ENCODE results near the gene PTPRH.
"Not testable (repeated sequence)": the region's sequence is repeated elsewhere in the genome, so short reads cannot be mapped to it uniquely, and the experiment has no call there.

Gene PTPRH

GRCh38 chr19:55226273-55226672 lies 17.0 kb upstream of the PTPRH start:
- DNase-seq = no peak

- no peak for DNase-seq
Observed at GRCh38 chr19:55225415-55225958, 16.2 kb upstream of the PTPRH start.

GRCh38 chr19:55224679-55225414 lies 15.5 kb upstream of the PTPRH start:
- not testable (repeated sequence) for DNase-seq

GRCh38 chr19:55224038-55224665 lies 14.9 kb upstream of the PTPRH start:
- DNase-seq = no peak

- no peak for DNase-seq
Observed at GRCh38 chr19:55223291-55224037, 14.2 kb upstream of the PTPRH start.

- no peak for DNase-seq
Observed at GRCh38 chr19:55220525-55220924, 11.2 kb upstream of the PTPRH start.

GRCh38 chr19:55216461-55217198 lies 7.3 kb upstream of the PTPRH start:
- DNase-seq = no peak

- DNase-seq = no peak
Observed at GRCh38 chr19:55213547-55213946, 4.2 kb upstream of the PTPRH start.

- DNase-seq = no peak
Observed at GRCh38 chr19:55212447-55212846, 3.1 kb upstream of the PTPRH start.

GRCh38 chr19:55209693-55210472 lies 582 bp upstream of the PTPRH start:
- DNase-seq = no peak

- no peak for DNase-seq
Observed at GRCh38 chr19:55206664-55207500, 2.4 kb downstream of the PTPRH start.

- DNase-seq = not testable (repeated sequence)
Observed at GRCh38 chr19:55202199-55202598, 7.1 kb downstream of the PTPRH start.

GRCh38 chr19:55199620-55200204 lies 9.6 kb downstream of the PTPRH start:
- no peak for DNase-seq

GRCh38 chr19:55198651-55199050 lies 10.7 kb downstream of the PTPRH start:
- no peak for DNase-seq

GRCh38 chr19:55197528-55197927 lies 11.8 kb downstream of the PTPRH start:
- DNase-seq = no peak

GRCh38 chr19:55196803-55197202 lies 12.5 kb downstream of the PTPRH start:
- DNase-seq = no peak

- no peak for DNase-seq
Observed at GRCh38 chr19:55193481-55193880, 15.8 kb downstream of the PTPRH start.

GRCh38 chr19:55189403-55189835 lies 19.9 kb downstream of the PTPRH start:
- DNase-seq = no peak

- no peak for DNase-seq
Observed at GRCh38 chr19:55188625-55189024, 20.7 kb downstream of the PTPRH start.

GRCh38 chr19:55186080-55186479 lies 23.2 kb downstream of the PTPRH start:
- no peak for DNase-seq

- no peak for DNase-seq
Observed at GRCh38 chr19:55181740-55182139, 27.6 kb downstream of the PTPRH start.

Measured in cortex of kidney (tissue), 1 donor.